NCI-H187 treated with DMSO at 0.1 percent for 48 hours (cell line): Measurements from ENCODE around the gene SNORC.

ENCODE experiments used
- DNase-seq: peaks from one replicate; lab custom pipeline; 2025; lab: John Stamatoyannopoulos, UW

The SNORC gene

DNA sequence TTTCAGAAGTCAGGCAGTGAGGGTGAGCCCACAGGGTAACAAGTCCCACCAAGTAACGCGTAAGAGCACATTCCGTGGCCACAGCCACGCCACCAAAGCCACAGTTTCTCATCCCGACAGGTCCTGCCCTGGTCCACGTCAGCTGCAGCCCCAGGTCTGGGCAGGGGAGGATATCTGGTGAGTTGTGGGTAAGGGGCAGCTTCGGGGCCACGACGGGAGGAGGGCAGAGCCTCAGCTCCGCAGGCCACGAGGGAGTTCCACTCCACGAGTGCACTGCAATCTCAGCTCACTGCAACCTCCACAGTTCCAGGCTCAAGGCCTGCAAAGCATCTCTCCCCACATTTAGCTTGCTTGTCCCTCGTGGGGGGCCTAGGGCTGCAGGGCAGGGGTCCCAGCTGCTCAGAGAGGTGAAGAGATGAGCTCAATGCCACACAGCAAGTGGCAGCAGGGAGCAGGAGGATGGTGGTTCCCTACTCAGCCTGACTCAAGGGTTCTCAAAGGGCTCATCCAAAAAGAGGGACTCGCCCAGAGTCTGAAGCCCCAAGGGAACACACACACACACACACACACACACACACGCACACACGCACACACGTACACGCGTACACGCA lies 12.5 kb downstream of the SNORC start:
- DNase-seq: no peak

- DNase-seq: no peak
These were observed 13.2 kb downstream of the SNORC start for GRCh38 chr2:232883116-232883721.

DNA sequence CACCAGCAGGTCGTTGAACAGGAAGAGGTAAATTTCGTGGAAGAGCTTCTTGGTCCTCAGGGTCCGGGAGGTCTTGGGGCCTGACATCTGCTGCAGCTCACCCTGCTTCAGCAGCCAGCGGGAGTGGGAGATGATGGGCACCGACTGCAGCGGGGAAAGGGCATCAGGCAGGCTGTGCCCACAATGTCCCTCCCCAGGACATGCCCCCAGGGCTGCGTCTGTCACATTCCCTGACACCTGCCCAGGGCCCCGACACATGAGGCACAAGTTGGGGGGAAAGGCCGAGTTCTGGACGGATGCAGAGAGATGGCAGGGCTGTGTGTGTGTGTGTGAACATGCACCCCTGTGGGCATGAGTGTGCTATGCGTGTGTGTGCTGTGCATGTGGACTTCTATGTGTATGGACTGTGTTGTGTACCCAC lies 13.9 kb downstream of the SNORC start:
- DNase-seq: no peak

DNA sequence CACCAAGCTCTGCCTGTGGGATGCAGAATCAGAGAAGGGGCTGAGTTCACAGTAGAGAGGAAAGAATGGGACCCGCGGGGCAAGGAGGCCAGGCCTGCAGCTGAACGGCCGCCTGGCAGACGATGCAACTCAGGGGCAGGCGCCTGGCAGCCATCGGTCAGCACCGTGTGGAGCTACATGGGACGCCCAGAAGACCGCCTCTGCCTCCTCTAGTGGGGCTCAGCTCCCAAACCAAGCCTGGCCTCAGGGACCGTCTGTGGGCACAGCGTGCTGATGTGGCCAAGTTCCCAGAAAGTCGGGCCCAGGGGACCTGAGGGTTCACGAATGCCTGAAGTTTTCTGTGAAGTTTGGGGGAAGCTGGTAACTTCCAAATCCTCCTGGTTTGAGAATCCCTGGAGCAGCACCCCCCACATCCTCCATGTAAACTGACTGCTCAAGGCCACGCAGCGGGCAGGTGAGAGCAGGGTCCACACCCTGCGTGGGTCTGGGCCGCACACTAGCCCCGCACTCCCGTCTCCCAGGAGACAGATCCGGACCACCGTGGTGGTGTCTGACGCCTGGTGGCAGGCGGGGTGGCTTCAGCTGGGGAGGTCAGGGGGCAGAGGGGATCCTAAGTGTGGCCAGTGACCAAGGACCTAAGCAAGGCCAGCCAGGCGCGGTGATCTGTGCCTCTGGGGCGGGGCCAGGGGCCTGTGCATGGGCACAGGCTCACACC lies 14.6 kb downstream of the SNORC start:
- no peak for DNase-seq

DNA sequence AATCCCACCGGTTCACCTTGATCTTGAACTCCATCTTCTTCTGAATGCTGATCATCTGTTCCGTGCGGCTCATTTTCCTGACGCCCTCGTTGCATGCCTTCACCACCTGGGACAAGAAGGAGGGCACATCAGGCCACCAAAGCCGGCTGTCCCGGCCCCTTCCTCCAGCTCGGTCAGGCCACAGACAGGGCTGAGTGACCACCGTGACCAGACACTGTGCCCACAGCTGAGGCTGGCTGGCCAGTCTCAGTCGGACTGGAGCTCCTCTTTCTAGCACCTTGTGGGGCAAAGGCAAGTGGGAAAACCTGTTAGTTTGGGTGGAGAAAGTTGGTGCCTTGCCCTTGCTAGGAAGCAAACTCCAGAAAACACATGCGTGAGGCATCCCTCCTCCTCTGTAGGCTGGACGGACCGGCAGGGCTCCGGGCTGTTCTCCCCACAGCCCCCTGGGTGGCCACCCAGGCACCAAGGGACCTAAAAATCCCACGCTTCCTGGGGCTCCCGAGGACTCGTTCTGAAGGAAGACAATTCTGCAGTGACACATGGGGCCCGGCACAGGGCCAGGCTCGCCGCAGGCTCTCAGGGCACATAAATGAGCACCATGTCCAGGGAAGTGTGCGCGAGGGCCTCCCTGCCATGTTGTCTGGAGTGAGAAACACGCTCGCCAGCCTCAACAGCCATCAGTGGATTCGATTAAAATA lies 15.3 kb downstream of the SNORC start:
- DNase-seq: no peak

GRCh38 chr2:232886176-232886575 lies 16.1 kb downstream of the SNORC start:
- no peak for DNase-seq

GRCh38 chr2:232886632-232887031 lies 16.6 kb downstream of the SNORC start:
- no peak for DNase-seq

- no peak for DNase-seq
These were observed 17.2 kb downstream of the SNORC start for GRCh38 chr2:232887171-232887850.

DNA sequence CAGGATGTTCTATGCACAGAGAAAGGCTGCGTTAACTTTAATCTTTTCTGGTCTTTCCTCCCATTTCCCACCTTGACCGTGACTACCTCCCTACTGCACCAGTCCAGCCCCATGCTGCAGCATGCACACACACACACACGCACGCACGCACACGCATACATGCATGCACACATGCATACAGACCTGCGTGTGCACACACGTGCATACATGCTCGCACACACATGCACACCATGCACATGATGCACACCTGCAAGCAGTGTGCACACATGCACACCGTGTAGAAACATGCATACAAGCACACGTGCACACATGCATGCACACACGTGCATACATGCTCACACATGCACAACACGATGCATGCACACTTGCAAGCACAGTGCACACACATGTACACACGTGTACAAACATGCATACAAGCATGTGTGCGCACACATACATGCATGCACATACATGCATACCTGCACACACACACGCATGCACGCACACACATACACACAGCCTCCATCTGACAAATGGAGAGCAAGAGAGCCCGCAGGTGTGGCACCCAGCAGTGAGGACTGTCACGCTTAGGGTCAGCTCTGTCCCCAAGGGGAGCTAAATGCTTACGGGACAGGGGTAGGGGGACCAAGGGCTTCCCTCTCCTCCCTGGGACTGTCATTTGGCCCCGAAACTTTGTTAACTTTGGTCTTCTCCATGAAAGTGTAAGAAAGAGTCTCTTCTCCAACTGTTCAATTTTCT lies 18.2 kb downstream of the SNORC start:
- DNase-seq: no peak

DNA sequence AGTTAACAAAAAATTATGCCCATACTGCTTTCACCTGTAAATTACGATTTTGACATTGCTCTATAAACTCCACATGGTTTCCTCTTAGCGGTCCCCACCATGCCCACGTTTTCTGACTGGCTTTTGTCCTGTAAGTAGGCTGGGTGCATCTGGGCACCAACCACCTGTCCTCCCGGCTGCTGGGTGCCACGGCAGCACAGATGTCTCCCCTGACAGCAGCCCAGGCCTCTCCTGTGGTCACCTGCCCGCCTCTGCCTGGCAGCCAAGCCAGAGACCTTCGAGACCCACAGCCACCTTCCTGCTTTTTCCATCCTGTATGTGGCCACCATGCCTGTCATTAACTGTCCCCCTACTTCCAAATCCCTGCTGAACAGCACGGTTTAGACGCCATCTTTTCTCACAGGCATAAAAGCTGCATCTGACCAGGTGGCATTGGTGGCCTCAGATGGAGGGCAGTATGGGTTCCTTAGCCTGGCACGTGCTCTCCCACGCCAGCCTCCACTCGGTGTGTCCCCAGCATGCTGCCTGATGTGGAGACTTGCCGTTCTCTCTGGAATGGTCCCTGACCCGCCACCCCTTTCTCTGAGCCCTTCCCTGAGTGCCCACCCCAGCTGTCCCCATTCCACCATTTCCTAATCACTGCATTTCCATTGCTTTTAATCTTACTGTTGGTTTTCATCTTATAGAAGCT lies 18.9 kb downstream of the SNORC start:
- DNase-seq: no peak

- DNase-seq: no peak
These were observed 19.9 kb downstream of the SNORC start for GRCh38 chr2:232889876-232890401.

DNA sequence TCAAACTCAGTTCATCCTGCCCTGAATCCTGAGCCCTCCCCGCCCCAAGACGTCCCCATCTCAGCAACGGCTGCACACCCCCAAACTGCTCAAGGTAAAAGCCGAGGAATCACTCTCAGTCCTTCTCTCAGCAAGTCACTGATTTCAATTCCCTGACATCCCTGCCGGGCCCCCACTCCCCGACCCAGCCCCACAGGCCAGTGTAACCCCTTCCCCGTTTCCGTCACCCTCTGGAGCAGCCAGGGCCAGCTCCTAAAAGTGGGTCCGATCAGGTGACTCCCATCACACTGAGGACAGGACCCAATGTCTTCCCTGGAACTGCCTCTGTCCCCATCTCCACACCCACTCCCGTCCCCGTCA lies 20.5 kb downstream of the SNORC start:
- no peak for DNase-seq

GRCh38 chr2:232890896-232891601 lies 21.0 kb downstream of the SNORC start:
- DNase-seq: no peak

DNA sequence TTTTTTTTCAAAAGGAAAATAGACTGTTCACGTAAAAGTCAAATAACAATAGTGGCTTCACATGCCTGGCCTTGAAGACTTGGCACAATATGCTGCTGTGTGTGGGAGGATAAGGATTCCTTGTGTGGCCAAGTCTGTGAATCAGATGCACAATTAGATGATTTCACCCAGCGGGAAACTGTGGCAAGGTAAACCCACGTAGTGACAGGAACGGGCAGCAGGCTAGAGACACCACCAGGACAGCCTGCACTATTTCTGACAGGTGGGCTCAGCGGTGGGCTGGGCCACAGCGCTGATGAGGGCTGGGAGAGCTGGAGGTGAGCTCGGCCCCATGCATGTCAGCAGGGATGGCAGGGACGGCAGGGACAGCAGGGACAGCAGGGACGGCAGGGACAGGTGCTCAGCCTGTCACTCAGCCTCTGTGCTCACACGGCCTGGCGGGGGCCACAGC lies 21.6 kb downstream of the SNORC start:
- DNase-seq: no peak

GRCh38 chr2:232892221-232892620 lies 22.2 kb downstream of the SNORC start:
- DNase-seq: no peak

GRCh38 chr2:232892843-232893242 lies 22.8 kb downstream of the SNORC start:
- DNase-seq: no peak

DNA sequence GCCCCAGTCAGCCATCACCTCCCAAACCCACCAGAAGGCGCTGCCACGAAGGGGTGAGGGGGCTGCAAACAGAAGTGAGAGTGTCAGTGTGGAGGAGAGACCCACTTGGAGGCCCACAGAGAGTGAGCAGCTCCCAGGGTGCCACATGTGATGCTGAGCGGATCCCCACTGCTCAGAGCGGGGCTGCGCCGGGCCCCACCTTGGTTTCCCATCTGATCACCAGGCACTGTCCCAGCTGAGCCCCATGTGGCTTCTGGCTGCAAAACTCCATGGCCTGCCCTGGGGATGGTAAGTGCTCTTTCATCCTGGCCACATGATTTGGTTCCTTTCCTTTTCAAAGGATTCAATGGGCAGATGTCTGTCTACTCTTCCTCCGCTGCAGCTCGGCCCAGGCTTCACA lies 23.8 kb downstream of the SNORC start:
- no peak for DNase-seq

DNA sequence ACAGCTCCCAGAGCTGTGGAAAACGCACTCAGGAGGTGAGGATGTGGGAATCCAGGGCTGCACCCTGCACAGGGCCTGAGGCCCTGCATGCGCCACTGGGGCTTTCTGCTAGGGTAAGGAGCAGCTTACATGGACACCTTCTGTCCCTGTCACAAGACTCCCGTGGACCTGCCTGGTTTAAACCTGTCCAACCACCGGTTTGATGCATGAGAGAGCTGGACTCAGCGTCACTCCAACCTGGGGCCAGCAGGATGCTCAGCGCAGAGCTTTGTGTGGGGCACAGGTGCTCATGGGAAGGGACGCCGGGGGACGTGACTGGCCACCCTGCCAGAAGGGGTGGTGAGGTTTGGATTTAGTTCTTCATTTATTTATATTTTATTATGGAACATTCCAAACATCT lies 24.2 kb downstream of the SNORC start:
- DNase-seq: no peak

DNA sequence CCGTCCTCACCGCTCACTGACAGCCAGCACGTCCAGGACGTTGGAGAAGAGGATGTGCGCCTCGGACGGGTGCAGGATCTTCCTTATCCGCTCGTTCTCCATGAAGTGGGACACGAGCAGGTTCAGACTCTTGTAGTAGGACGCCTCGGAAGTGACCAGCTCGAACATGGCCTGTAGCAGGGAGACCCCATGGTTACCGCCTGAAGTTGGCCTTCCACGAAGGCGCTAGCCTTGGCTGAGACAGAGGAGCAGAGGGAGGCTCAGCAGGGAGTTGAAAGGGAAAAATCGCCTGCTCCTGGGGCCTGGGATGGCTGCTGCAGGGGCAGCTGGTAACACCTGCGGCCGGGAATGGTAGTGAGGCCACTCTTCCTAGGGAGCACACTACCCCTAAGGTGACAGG lies 24.7 kb downstream of the SNORC start:
- no peak for DNase-seq

DNA sequence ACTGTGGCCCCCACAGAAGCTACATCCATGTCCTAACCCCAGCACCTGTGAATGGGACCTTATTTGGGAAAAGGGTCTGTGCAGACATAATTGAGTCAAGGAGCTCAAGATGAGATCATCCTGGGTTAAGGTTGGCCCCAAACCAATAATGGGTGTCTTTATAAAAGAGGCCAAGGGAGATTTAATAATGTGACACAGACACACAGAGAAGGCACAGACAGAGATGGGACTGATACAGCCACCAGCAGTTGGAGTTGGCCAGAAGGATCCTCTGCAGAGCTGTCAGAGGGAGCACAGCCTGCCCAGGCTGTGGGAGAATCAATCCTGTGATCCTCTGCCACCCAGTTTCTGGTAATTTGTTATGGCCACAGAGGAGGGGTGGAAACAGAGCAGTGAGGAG lies 26.0 kb downstream of the SNORC start:
- DNase-seq: no peak
